ENCODE measurements around the gene RPSA. TPM values are rescaled to one million over a fixed set of nuclear protein-coding genes. Genes with fewer than 3 reads are reported as not detected.

Gene RPSA
- total and polyA plus RNA-seq, 9 of the 15 experiments (the other 6 are each of a cell fraction or from before 2014, with no cell fraction given), result 2,290 to 4,272 (median 2,730) TPM

- TF ChIP-seq ESRRB (CRISPR knock-in tag; IDR thresholded peaks at IDR 0.05; ENCODE audit: borderline replicate concordance) (no peak), DACH1 (IDR thresholded peaks at IDR 0.05; ENCODE audit: partially characterized antibody) (no peak), SPI1 (IDR thresholded peaks at IDR 0.05; ENCODE audit: borderline replicate concordance, low read depth, low read length) (no peak), MAFK (IDR thresholded peaks at IDR 0.05; ENCODE audit: low read length) (no peak), MYC (IDR thresholded peaks at IDR 0.05; ENCODE audit: low read depth, low read length) (0 out of 2 replicates have a peak, but pooled peaks have one; percentile 26), MYC (CRISPR knock-in tag; IDR thresholded peaks at IDR 0.05; ENCODE audit: borderline replicate concordance, low read depth) (no peak), ATF2 (CRISPR knock-in tag; IDR thresholded peaks at IDR 0.05) (no peak), TEAD1 (CRISPR knock-in tag; IDR thresholded peaks at IDR 0.05) (no peak), ZNF830 (CRISPR knock-in tag; IDR thresholded peaks at IDR 0.05) (no peak), FIP1L1 (IDR thresholded peaks at IDR 0.05; ENCODE audit: low read depth, low read length, poor library complexity, severe bottlenecking) (no peak), PKNOX1 (IDR thresholded peaks at IDR 0.05) (no peak), GATAD2A (IDR thresholded peaks at IDR 0.05) (no peak), HMGXB4 (CRISPR knock-in tag; IDR thresholded peaks at IDR 0.05) (no peak), SETDB1 (IDR thresholded peaks at IDR 0.05; ENCODE audit: low read length) (no peak), NR0B1 (IDR thresholded peaks at IDR 0.05; ENCODE audit: partially characterized antibody) (no peak), MAX (CRISPR knock-in tag; IDR thresholded peaks at IDR 0.05) (peak; percentile 45; the same call in 1 of the 2 replicates), ZNF551 (CRISPR knock-in tag; IDR thresholded peaks at IDR 0.05) (no peak), ZNF561 (CRISPR knock-in tag; conservative IDR thresholded peaks at IDR 0.05) (no peak), ZNF780A (CRISPR knock-in tag; IDR thresholded peaks at IDR 0.05) (no peak), DPF2 (IDR thresholded peaks at IDR 0.05) (peak; percentile 60), JUNB (CRISPR knock-in tag; conservative IDR thresholded peaks at IDR 0.05) (0 out of 2 replicates have a peak, but pooled peaks have one; percentile 28), IRF9 (tag; IDR thresholded peaks at IDR 0.05) (no peak), RBM14 (IDR thresholded peaks at IDR 0.05; ENCODE audit: borderline replicate concordance, insufficient read depth, low read depth, low read length) (no peak)
Measured at GRCh38 chr3:39385456-39386090, 20.9 kb upstream of the RPSA start (continued).
